T-helper 2 cell treated with Interferon-gamma antibody and Interleukin-4, amounts not matched to agents 100 ng/mL and 5 ng/mL, for 36 hours (primary cell): ENCODE data around the gene CSF2RB. TPM values are rescaled to one million over a fixed set of nuclear protein-coding genes. Genes with fewer than 3 reads are reported as not detected.

Experiments
- intact Hi-C: fragments of 100-400 bp; cut with micrococcal nuclease; formaldehyde crosslinking; loops from one replicate; pipeline ENCODE4 v1.15.1; 2023
- total RNA-seq: library from RNA; stranded (reverse); gene quantifications from 2 replicates; pipeline ENCODE4 v1.2.3, GENCODE V29; 2022

The CSF2RB gene
- total RNA-seq, 1 donor from 2014 or later: 7.8 TPM

DNA sequence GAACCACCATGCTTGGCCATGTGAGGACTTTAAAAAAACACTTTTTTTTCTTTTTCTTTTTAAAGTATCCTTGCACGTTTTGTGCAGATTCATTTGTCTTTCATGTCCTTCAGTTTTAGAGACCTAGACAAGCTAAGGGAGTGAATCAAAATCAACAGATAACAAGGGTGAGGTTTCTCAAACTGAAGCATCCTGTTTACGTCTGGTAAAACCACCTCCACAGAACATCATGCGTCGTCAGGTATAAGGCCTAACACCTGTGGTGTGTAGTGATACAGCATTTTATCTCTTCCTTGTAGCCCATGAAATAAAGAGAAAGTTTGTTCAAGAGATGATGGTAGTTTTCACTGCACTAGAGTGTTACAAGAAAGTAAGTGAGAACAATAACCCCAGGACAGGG is 26.3 kb upstream of the CSF2RB start:
- intact Hi-C loops: no loop called here

- intact Hi-C loops: no loop called here
Measured at GRCh38 chr22:36891646-36892045, 21.8 kb upstream of the CSF2RB start.

- intact Hi-C loops: no loop called here
Measured at GRCh38 chr22:36892292-36892691, 21.1 kb upstream of the CSF2RB start.

- intact Hi-C loops: no loop called here
Measured at GRCh38 chr22:36893262-36893661, 20.2 kb upstream of the CSF2RB start.

DNA sequence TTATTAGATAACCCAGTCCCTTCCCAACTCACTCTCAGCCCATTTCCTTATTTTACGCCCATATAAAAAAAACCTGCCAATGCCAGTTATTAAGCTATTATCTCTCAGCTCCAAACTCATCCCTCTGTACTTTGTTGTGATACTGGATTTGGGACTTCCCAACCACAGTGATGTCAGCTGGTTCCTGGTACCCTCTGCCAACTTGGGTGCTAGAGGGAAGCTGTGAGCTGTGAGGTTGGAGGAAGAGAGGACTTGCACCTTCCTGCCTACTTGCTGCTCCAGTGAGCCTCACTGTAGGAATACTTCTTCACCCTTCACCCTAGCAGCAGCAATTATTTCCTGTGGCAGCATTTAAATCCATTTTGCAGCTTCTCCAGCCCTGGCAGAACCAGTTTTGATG is 19.2 kb upstream of the CSF2RB start:
- intact Hi-C loops: no loop called here

- intact Hi-C loops: no loop called here
Measured at GRCh38 chr22:36897611-36898010, 15.8 kb upstream of the CSF2RB start.

DNA sequence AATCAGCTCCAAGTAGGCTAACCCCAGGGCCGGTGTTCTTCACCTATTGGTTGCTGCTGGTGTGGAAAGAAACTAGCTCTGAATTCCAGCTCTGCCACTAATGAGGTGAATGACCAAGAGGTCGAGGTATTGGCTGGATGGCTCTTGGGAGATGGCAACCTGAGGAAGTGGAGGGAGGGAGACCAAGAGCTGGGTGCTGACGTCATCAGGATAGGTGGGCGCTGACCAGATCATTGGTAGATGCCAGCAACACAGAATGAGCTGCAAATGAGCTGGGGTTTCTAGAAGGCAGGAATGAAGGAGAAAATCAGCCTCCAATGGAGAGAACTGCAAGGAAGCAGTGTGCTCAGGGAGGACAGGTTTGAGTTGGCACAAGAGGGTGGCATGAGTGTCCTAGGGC is 14.7 kb upstream of the CSF2RB start:
- intact Hi-C loops: no loop called here

GRCh38 chr22:36899498-36899897 is 13.9 kb upstream of the CSF2RB start:
- intact Hi-C loops: no loop called here

DNA sequence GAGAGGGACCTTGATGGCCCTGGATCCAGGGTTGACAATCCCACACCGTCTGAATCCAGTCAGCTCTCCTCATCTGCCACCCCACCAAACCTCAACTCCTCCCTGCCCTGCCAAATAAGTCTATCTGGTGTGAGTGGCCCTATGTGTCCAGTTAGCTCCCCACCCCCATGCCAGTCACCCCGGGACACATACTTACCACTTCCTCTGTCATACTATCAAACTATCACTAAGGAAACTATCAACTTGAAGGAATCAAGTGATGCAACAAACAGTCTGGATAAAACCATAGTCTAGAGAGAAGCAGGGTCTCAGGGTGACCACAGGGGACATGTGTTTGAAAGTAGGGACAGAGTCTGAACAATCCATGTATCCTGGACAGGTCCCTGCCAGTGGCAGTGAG is 13.2 kb upstream of the CSF2RB start:
- intact Hi-C loops: loop anchor here (5.0 kb wide), 1 partner anchor 38 kb away; the partner anchor contains the start of gene NCF4

- intact Hi-C loops: loop anchor here (5.0 kb wide), 1 partner anchor 39 kb away; the partner anchor contains the start of gene NCF4
Measured at GRCh38 chr22:36900880-36901279, 12.5 kb upstream of the CSF2RB start.

GRCh38 chr22:36901411-36902142 is 11.9 kb upstream of the CSF2RB start:
- intact Hi-C loops: loop anchor here (5.0 kb wide), 1 partner anchor 39 kb away; the partner anchor contains the start of gene NCF4

DNA sequence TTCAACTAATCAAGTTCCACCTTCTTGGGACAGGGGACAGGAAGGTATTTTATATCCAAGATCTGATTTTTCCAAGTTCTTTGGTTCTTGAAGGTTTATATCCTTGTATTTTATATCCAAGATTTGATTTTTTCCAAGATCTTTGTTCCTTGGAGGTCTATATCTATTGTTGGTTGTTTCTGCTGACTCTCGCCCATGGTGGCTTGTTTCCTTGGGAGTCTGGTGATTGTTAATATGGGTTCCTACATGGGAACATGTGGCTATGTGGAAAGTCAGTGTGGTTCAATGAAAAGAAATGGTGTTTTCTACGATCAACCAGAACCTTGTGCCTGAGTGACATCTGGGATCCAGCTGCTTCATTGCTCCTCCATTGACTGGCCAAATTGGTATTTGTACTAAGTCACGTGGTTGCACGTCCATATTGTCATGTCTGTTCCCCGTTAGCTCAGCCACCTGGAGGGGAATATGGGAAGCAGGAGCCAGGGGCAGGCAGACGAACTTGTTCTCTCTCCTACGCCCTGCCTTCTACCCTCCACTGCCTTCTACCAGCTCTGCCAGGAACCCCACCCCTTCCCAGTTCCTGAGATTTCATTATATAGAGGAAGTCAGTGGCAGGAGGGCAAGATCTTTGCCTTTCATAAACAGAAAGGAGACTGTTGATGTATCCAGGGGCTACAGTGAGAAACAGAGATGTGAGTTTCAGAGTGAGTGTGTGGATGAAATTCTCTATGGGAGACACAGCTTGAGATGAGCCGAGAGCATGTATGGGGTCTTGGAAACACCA is 11.1 kb upstream of the CSF2RB start:
- intact Hi-C loops: loop anchor here (5.0 kb wide), 1 partner anchor 40 kb away; the partner anchor contains the start of gene NCF4

DNA sequence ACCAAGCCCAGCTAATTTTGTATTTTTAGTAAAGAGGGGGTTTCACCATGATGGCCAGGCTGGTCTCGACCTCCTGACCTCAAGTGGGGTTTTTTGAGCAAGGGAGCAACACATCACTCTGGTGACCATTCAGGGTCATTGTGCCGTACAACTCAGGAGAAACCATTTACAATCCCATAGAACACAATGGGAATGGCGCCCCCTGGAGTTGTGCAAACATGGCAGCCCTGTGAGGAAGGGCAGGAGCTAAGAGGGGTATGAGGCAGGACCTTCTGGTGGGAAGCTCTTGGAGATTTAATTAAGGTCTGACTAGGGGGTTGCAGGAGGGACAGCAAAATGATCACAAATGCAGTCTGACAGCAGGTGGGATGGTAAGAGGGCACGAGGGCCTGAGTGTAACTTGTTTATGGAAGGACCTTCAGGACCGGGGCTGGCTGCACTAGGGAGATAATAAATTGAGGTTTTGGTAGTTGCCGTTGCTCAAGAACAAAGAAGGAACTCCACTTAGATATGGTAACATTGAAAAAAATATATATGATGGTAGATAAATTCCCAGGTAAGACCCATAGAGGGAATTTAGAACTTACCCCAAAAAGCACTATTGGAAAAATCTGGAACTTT is 9.1 kb upstream of the CSF2RB start:
- intact Hi-C loops: loop anchor here (5.0 kb wide), 1 partner anchor 42 kb away; the partner anchor contains the start of gene NCF4

DNA sequence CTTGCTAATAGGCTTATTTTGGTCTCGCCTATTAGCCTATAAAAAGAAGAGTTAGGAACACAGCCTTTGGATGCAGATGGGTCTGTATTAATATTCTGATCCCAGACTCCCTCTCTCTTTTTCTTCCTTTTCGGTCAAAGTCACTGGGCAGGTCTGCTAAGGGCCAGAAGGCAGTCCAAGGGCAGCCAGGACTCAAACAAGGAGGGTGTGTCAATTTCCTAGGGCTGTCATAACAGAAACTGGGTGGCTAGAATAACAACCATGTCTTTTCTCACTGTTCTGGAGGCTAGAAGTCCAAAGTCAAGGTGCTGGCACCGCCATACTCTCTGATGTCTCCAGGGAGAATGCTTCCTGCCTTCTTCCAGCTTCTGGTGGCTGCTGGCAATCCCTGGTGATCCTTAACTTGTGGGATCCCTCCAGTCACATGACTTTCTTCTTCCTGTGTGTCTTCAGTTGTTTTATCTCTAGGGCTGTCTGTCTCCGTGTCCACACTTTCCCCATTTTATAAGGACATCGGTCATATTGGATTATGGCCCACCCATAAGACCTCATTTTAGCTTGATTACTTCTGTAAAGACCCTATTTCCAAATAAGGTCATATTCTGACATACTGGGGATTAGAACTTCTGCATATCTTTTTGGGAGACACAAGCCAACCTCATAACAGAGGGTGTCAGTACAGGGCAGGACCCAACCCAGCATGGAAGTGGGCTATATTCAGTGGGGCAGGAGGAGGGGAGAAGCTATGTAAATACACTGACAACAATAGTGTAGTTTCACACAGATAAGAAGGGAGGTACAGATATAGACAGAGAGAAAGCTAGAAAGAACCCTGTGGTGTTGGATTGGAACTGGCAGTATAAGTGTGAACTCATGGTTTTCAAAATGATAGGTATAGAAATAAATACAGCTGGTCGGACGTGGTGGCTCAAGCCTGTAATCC is 5.9 kb upstream of the CSF2RB start:
- intact Hi-C loops: no loop called here

GRCh38 chr22:36910461-36910860 is 3.0 kb upstream of the CSF2RB start:
- intact Hi-C loops: no loop called here

DNA sequence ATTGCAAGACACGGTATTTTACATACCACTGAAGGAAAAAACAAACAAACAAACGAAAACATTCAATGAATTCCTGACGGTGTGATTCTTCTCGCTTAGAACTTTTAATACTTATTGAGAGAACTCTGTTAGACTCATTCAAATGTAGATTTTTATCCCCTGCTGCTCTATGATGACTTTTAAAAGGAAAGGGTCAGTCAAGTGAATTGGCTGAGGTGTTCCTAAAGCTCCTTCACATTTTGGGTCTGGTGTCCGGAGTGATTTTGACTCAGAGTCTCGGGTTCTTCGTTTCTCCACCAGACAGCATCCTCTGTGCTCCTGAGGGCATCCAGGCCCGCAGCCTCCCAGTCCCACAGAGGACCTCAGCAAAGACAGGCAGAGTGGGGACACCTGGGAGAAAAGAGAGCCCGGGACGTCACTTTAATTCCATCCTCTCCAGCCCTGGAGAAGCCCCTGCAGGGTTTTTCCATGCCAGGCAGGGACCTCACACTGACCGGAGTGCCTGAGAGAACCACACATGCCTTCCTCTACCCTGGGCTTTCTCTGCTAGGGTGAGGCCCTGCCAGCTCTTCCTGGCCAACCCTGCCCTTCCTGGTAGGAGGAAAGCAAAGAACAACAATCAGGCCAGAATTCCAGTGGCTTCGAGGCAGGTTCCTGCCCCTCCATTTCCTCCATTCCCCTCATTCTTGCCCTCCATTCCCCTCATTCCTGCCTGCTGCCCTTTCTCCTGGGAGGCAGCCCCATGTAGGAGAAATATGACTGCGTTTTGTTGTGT is 1.4 kb upstream of the CSF2RB start:
- intact Hi-C loops: no loop called here

DNA sequence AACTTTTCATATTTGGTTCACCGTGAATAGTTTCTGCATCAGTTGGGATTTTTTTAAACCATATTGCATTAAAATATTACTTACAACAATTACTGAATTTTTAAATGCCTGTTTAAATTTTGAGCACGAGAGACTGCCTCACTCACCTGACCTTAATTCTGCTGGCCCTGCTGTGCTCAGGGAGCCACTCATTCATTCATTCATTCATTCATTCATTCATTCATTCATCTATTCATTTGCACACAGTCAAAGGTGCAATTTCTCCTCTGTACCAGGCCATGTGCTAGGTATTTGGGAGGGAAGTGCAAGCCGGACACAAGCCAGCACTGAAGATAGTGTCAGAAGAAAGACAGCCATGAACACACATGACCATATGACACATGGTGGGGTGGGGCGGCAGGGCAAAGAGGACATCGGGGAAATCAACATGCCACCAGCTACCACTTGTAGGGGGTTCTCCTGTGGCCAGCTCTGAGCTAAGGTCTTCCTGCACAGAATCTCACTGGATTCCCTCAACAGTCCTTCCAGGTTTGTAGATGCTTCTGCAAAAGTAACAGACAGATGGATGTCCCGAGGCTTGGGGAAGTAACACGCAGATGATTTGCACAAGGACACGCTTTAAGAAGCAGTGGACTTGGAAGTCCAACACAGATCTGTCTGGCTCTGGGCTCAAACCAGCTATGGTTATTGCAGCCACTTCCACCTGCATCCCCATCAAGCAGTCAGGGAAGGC is 568 bp upstream of the CSF2RB start:
- intact Hi-C loops: no loop called here

DNA sequence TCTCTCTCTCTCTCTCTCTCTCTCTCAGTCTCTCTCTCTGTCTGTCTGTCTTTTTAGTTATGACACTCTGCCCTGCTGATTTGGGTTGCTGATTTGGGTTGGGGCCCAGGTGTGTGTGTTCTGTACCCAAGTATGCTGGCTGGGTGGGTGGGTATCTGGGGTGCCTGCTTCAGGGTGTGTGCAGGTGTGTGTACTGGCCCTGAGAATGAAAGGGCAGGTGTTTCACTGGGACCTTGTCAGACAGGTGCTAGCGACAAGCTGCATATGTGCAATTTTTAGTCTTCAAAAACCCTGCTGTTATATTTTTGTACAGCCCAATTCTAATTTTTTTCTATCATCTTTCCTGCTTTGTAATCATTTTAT is 943 bp downstream of the CSF2RB start:
- intact Hi-C loops: no loop called here

DNA sequence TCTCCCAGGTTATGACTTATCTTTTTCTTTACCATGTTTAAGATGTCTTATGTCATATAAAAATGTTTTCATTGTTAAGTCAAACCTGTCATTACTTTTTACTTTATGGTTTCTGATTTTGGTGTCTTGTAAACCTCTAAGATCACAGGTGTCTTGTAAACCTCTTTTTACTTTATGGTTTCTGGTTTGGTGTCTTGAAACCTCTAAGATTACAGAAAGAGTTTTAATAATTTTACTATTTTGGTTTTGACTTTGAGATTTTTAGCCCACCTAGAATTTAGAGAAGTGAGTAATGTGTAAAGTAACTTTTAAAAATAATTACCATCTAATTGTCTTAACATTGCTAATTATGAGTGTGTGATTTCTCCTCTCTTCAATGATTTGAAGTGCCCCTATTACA is 2.6 kb downstream of the CSF2RB start:
- intact Hi-C loops: no loop called here
